ENCODE results near the gene ALCAM. TPM values are rescaled to one million over a fixed set of nuclear protein-coding genes. Genes with fewer than 3 reads are reported as not detected.

ALCAM gene
- total RNA-seq, 1 donor from 2014 or later, result 26.5 TPM

- Mint-ChIP-seq H3K27me3 (no peaks in the 10 kb centered on the region), H3K9me3 (no peaks in the 10 kb centered on the region), H3K27ac (no peak overlapping the region), H3K36me3 (ENCODE audit: low read depth) (no peaks in the 10 kb centered on the region), H3K4me3 (no peak overlapping the region), H3K4me1 (no peaks in the 10 kb centered on the region)
- DNase-seq, result no peak
- intact Hi-C loops (cut with micrococcal nuclease), result no loop called here
Measured at GRCh38 chr3:105413343-105413887, 46.7 kb downstream of the ALCAM start.

- Mint-ChIP-seq H3K4me1 (no peaks in the 10 kb centered on the region), H3K27me3 (no peaks in the 10 kb centered on the region), H3K36me3 (ENCODE audit: low read depth) (no peaks in the 10 kb centered on the region), H3K9me3 (no peaks in the 10 kb centered on the region), H3K27ac (no peak overlapping the region), H3K4me3 (no peak overlapping the region)
- intact Hi-C loops (cut with micrococcal nuclease), result no loop called here
- no peak for DNase-seq
Measured at GRCh38 chr3:105414841-105415240, 48.1 kb downstream of the ALCAM start.

- no peaks in the 10 kb centered on the region for H3K36me3 Mint-ChIP-seq (ENCODE audit: low read depth)
- intact Hi-C loops (cut with micrococcal nuclease), result no loop called here
- no peak overlapping the region for H3K27ac Mint-ChIP-seq
- DNase-seq, result no peak
- peaks cover 2% of the 10 kb centered on the region for H3K27me3 Mint-ChIP-seq
- no peaks in the 10 kb centered on the region for H3K9me3 Mint-ChIP-seq
- no peak overlapping the region for H3K4me3 Mint-ChIP-seq
- H3K4me1 Mint-ChIP-seq, result no peaks in the 10 kb centered on the region
Measured at GRCh38 chr3:105415951-105416350, 49.2 kb downstream of the ALCAM start.

GRCh38 chr3:105417525-105418289, 51.0 kb downstream of the ALCAM start:
- intact Hi-C loops (cut with micrococcal nuclease), result no loop called here

GRCh38 chr3:105422645-105423044, 55.9 kb downstream of the ALCAM start:
- Mint-ChIP-seq H3K9me3 (no peaks in the 10 kb centered on the region), H3K27me3 (peaks cover 2% of the 10 kb centered on the region), H3K27ac (no peak overlapping the region), H3K36me3 (ENCODE audit: low read depth) (no peaks in the 10 kb centered on the region), H3K4me3 (no peak overlapping the region), H3K4me1 (no peaks in the 10 kb centered on the region)
- DNase-seq, result no peak
- intact Hi-C loops (cut with micrococcal nuclease), result no loop called here

More at GRCh38 chr3:105417525-105418289, 51.0 kb downstream of the ALCAM start:
- DNase-seq, result no peak
- no peaks in the 10 kb centered on the region for H3K9me3 Mint-ChIP-seq
- H3K36me3 Mint-ChIP-seq (ENCODE audit: low read depth), result no peaks in the 10 kb centered on the region
- H3K4me1 Mint-ChIP-seq, result no peaks in the 10 kb centered on the region
- no peak overlapping the region for H3K4me3 Mint-ChIP-seq
- no peak overlapping the region for H3K27ac Mint-ChIP-seq
- peaks cover 2% of the 10 kb centered on the region for H3K27me3 Mint-ChIP-seq

GRCh38 chr3:105423397-105423796, 56.7 kb downstream of the ALCAM start:
- no peaks in the 10 kb centered on the region for H3K4me1 Mint-ChIP-seq
- H3K36me3 Mint-ChIP-seq (ENCODE audit: low read depth), result no peaks in the 10 kb centered on the region
- no peak for DNase-seq
- H3K4me3 Mint-ChIP-seq, result no peak overlapping the region
- no peak overlapping the region for H3K27ac Mint-ChIP-seq
- H3K9me3 Mint-ChIP-seq, result no peaks in the 10 kb centered on the region
- H3K27me3 Mint-ChIP-seq, result peaks cover 2% of the 10 kb centered on the region
- intact Hi-C loops (cut with micrococcal nuclease), result no loop called here

GRCh38 chr3:105424412-105425152, 57.9 kb downstream of the ALCAM start:
- Mint-ChIP-seq H3K9me3 (no peaks in the 10 kb centered on the region), H3K36me3 (ENCODE audit: low read depth) (no peaks in the 10 kb centered on the region), H3K27me3 (peaks cover 2% of the 10 kb centered on the region), H3K27ac (no peak overlapping the region), H3K4me3 (no peak overlapping the region), H3K4me1 (no peaks in the 10 kb centered on the region)
- intact Hi-C loops (cut with micrococcal nuclease), result no loop called here
- DNase-seq, result no peak

- Mint-ChIP-seq H3K9me3 (no peaks in the 10 kb centered on the region), H3K4me3 (no peak overlapping the region), H3K4me1 (no peaks in the 10 kb centered on the region), H3K27ac (no peak overlapping the region), H3K36me3 (ENCODE audit: low read depth) (no peaks in the 10 kb centered on the region), H3K27me3 (peaks cover 2% of the 10 kb centered on the region)
- intact Hi-C loops (cut with micrococcal nuclease), result no loop called here
- no peak for DNase-seq
Measured at GRCh38 chr3:105425153-105425502, 58.4 kb downstream of the ALCAM start.

- H3K36me3 Mint-ChIP-seq (ENCODE audit: low read depth), result no peaks in the 10 kb centered on the region
- H3K4me1 Mint-ChIP-seq, result no peaks in the 10 kb centered on the region
- no peak overlapping the region for H3K27ac Mint-ChIP-seq
- intact Hi-C loops (cut with micrococcal nuclease), result no loop called here
- no peaks in the 10 kb centered on the region for H3K9me3 Mint-ChIP-seq
- no peaks in the 10 kb centered on the region for H3K27me3 Mint-ChIP-seq
- DNase-seq, result no peak
- no peak overlapping the region for H3K4me3 Mint-ChIP-seq
Measured at GRCh38 chr3:105427332-105427731, 60.6 kb downstream of the ALCAM start.

GRCh38 chr3:105429034-105429762, 62.5 kb downstream of the ALCAM start:
- intact Hi-C loops (cut with micrococcal nuclease), result no loop called here
- Mint-ChIP-seq H3K27ac (no peak overlapping the region), H3K4me3 (no peak overlapping the region), H3K27me3 (no peaks in the 10 kb centered on the region), H3K36me3 (ENCODE audit: low read depth) (no peaks in the 10 kb centered on the region), H3K4me1 (no peaks in the 10 kb centered on the region), H3K9me3 (no peaks in the 10 kb centered on the region)
- DNase-seq, result no peak

- DNase-seq, result no peak
- intact Hi-C loops (cut with micrococcal nuclease), result no loop called here
- Mint-ChIP-seq H3K4me3 (no peak overlapping the region), H3K4me1 (no peaks in the 10 kb centered on the region), H3K36me3 (ENCODE audit: low read depth) (no peaks in the 10 kb centered on the region), H3K27me3 (no peaks in the 10 kb centered on the region), H3K27ac (no peak overlapping the region), H3K9me3 (peaks cover 3% of the 10 kb centered on the region)
Measured at GRCh38 chr3:105430455-105430854, 63.7 kb downstream of the ALCAM start.

- no peaks in the 10 kb centered on the region for H3K36me3 Mint-ChIP-seq (ENCODE audit: low read depth)
- H3K27ac Mint-ChIP-seq, result no peak overlapping the region
- H3K9me3 Mint-ChIP-seq, result peaks cover 3% of the 10 kb centered on the region
- H3K4me1 Mint-ChIP-seq, result no peaks in the 10 kb centered on the region
- no peaks in the 10 kb centered on the region for H3K27me3 Mint-ChIP-seq
- DNase-seq, result no peak
- intact Hi-C loops (cut with micrococcal nuclease), result no loop called here
- H3K4me3 Mint-ChIP-seq, result no peak overlapping the region
Measured at GRCh38 chr3:105431200-105431599, 64.5 kb downstream of the ALCAM start.

- no peaks in the 10 kb centered on the region for H3K36me3 Mint-ChIP-seq (ENCODE audit: low read depth)
- H3K27me3 Mint-ChIP-seq, result no peaks in the 10 kb centered on the region
- H3K4me3 Mint-ChIP-seq, result no peak overlapping the region
- peaks cover 3% of the 10 kb centered on the region for H3K9me3 Mint-ChIP-seq
- H3K27ac Mint-ChIP-seq, result no peak overlapping the region
- intact Hi-C loops (cut with micrococcal nuclease), result no loop called here
- no peaks in the 10 kb centered on the region for H3K4me1 Mint-ChIP-seq
- DNase-seq, result no peak
Measured at GRCh38 chr3:105435277-105435676, 68.6 kb downstream of the ALCAM start.

GRCh38 chr3:105436687-105437086, 70.0 kb downstream of the ALCAM start:
- DNase-seq, result no peak
- intact Hi-C loops (cut with micrococcal nuclease), result no loop called here
- Mint-ChIP-seq H3K27ac (no peak overlapping the region), H3K27me3 (no peaks in the 10 kb centered on the region), H3K4me1 (no peaks in the 10 kb centered on the region), H3K9me3 (peaks cover 3% of the 10 kb centered on the region), H3K36me3 (ENCODE audit: low read depth) (no peaks in the 10 kb centered on the region), H3K4me3 (no peak overlapping the region)
